GM12878 (cell line): ENCODE measurements around the gene LENEP. TPM values are rescaled to one million over a fixed set of nuclear protein-coding genes. Genes with fewer than 3 reads are reported as not detected.

Experiments used
- ATAC-seq: fragments of 200-7000 bp; cut with Tn5 transposase; 3 replicates; pipeline ENCODE4 v1.9.1; 2020; ENCODE audit warnings: mild to moderate bottlenecking, moderate library complexity
- BruUV-seq: library from RNA; stranded (reverse); fragments of 400-500 nt; replicated peaks from 2 replicates; lab custom pipeline; 2021; lab: Mats Ljungman, UMichigan
- CTCF ChIA-PET: fragments of 300-600 bp; sonication (Branson Sonifier 250); formaldehyde crosslinking; extraction: SDS; loops from one replicate; lab custom pipeline; 2021; ENCODE audit warnings: inconsistent platforms; lab: Yijun Ruan, JAX
- POLR2A ChIA-PET: fragments of 350-600 bp; formaldehyde crosslinking; extraction: SDS; loops from one replicate; lab custom pipeline; 2021; ENCODE audit warnings: inconsistent platforms; lab: Charles Lee
- RAD21 ChIA-PET: fragments of 300-600 bp; sonication (Branson Sonifier 250); formaldehyde crosslinking; loops from one replicate; lab custom pipeline; 2023; ENCODE audit warnings: antibody characterized with exemption; ENCODE audit not compliant: unreplicated experiment; lab: Charles Lee
- SMC1A ChIA-PET: fragments of 300-600 bp; sonication (Branson Sonifier 250); formaldehyde crosslinking; loops from one replicate; lab custom pipeline; 2023; ENCODE audit not compliant: unreplicated experiment, uncharacterized antibody; lab: Charles Lee
- DNase-seq: peaks from one replicate; pipeline ENCODE4 v3.0.0-alpha.2; 2011; ENCODE audit warnings: low read depth, low spot score
- FAIRE-seq: peaks from 3 replicates; lab custom pipeline; 2011; peaks lifted over from hg19 to GRCh38; lab: Jason Lieb, UNC
- H2AFZ ChIP-seq: 2 replicates; pipeline ENCODE4 v1.6.0; 2011; ENCODE audit warnings: low read depth, low read length, control low read depth; ENCODE audit not compliant: control insufficient read depth
- H3K27ac ChIP-seq: 2 replicates; pipeline ENCODE4 v1.5.1; 2011; ENCODE audit warnings: control low read depth; ENCODE audit not compliant: control insufficient read depth, insufficient read depth
- H3K27me3 ChIP-seq, 2 experiments: replicated peaks in 1 of 2; 2 replicates each; pipeline versions ENCODE4 v1.6.0 to v1.6.1; 2011; ENCODE audit warnings: low read length in 1 of 2; ENCODE audit not compliant: control insufficient read depth in 2 of 2, insufficient read depth in 2 of 2
- H3K36me3 ChIP-seq, 2 experiments: 2 replicates each; pipeline ENCODE4 v1.5.1; 2011; ENCODE audit warnings: low read length in 1 of 2; ENCODE audit not compliant: control insufficient read depth in 2 of 2, insufficient read depth in 2 of 2
- H3K4me1 ChIP-seq: 2 replicates; pipeline ENCODE4 v1.6.1; 2011; ENCODE audit warnings: mild to moderate bottlenecking, low read length, moderate library complexity, mixed read lengths; ENCODE audit not compliant: control insufficient read depth, insufficient read depth
- H3K4me2 ChIP-seq: 2 replicates; pipeline ENCODE4 v1.6.0; 2011; ENCODE audit warnings: control low read depth; ENCODE audit not compliant: control insufficient read depth, insufficient read depth
- H3K4me3 ChIP-seq: fragments of 200-600 bp; sonication (generic); 2 replicates; pipeline ENCODE4 v1.5.1; 2016
- H3K79me2 ChIP-seq: 2 replicates; pipeline ENCODE4 v1.6.0; 2011; ENCODE audit warnings: low read length; ENCODE audit not compliant: control insufficient read depth, insufficient read depth
- H3K9ac ChIP-seq: 2 replicates; pipeline ENCODE4 v1.8.0; 2011; ENCODE audit warnings: low read length, control low read depth, mixed read lengths; ENCODE audit not compliant: control insufficient read depth, insufficient read depth
- H3K9me3 ChIP-seq: replicated peaks from 3 replicates; pipeline ENCODE4 v1.5.1; 2011; ENCODE audit warnings: mild to moderate bottlenecking, low read length; ENCODE audit not compliant: control insufficient read depth, insufficient read depth
- H4K20me1 ChIP-seq: 2 replicates; pipeline ENCODE4 v1.6.0; 2011; ENCODE audit not compliant: control insufficient read depth, insufficient read depth
- ATF7 ChIP-seq: fragments of 450-650 bp; IDR thresholded peaks from 2 replicates; pipeline ENCODE4 v1.6.1; 2016; ENCODE audit warnings: low read depth, mild to moderate bottlenecking
- CHD1 ChIP-seq: IDR thresholded peaks from 2 replicates; pipeline ENCODE4 v1.6.1; 2012; ENCODE audit warnings: low read depth, low read length, improper control_type of control experiment
- CTCF ChIP-seq, 3 experiments: IDR thresholded peaks in 2 of 3; conservative IDR thresholded peaks in 1 of 3; 2 replicates each; pipeline ENCODE4 v1.5.1; 2011; ENCODE audit warnings: low read depth in 3 of 3, low read length in 3 of 3, mild to moderate bottlenecking in 3 of 3, control low read depth in 2 of 3, moderate library complexity in 2 of 3, inconsistent platforms in 1 of 3, mixed read lengths in 1 of 3; ENCODE audit not compliant: control insufficient read depth in 2 of 3, insufficient read depth in 1 of 3; ENCODE audit errors: extremely low read depth in 1 of 3
- FOS ChIP-seq: IDR thresholded peaks from 3 replicates; pipeline ENCODE4 v1.6.1; 2011; ENCODE audit warnings: borderline replicate concordance; ENCODE audit not compliant: insufficient read length; ENCODE audit errors: extremely low read depth
- NFIC ChIP-seq: IDR thresholded peaks from 2 replicates; pipeline ENCODE4 v1.6.1; 2012; ENCODE audit warnings: low read depth, mild to moderate bottlenecking, inconsistent platforms, low read length, moderate library complexity
- RUNX3 ChIP-seq: IDR thresholded peaks from 2 replicates; pipeline ENCODE4 v1.6.1; 2012; ENCODE audit warnings: low read length, inconsistent platforms
- ZBTB4 ChIP-seq: fragments of 450-650 bp; formaldehyde crosslinking; IDR thresholded peaks from 2 replicates; pipeline ENCODE4 v1.4.0; 2022; ENCODE audit warnings: mild to moderate bottlenecking, moderate library complexity
- WGBS: methylation state at CpG from one replicate; pipeline ENCODE4 v1.1.6; 2016; ENCODE audit warnings: low lambda C conversion rate; ENCODE audit not compliant: insufficient replicate concordance, insufficient coverage; ENCODE audit errors: missing lambda C conversion rate; 5-methylcytosine and 5-hydroxymethylcytosine counted together
- in situ Hi-C: fragments of 300-500 bp; cut with MboI; formaldehyde crosslinking; loops from 9 replicates; pipeline ENCODE4 v1.14.3; 2018; ENCODE audit warnings: mixed read lengths
- intact Hi-C: fragments of 100-400 bp; cut with micrococcal nuclease; formaldehyde crosslinking; loops from one replicate; pipeline ENCODE4 v1.14.2; 2022; ENCODE audit not compliant: unreplicated experiment
- polyA plus RNA-seq, 11 experiments: library from polyadenylated mRNA; depleted of rRNA in 4 of 11; unstranded in 6 of 11; stranded (reverse) in 5 of 11; fragments of >200 nt; fragmentation: Nextera tagmentation in 4 of 11; fragmentation: Illumina TruSeq in 1 of 11; extraction: Ambion mirVana in 4 of 11; extraction: Trizol in 1 of 11; gene quantifications; 1 replicate in 1 of 11; 2 replicates in 10 of 11; pipeline versions ENCODE4 v1.2.1 to v1.2.3, GENCODE V29; 2011 to 2016; ENCODE audit warnings: inconsistent platforms in 2 of 11, missing spikeins in 2 of 11, low read depth in 1 of 11
- total RNA-seq, 4 experiments: library from RNA; depleted of rRNA in 3 of 4; stranded (reverse); fragments of >200 nt in 3 of 4; fragmentation: Illumina TruSeq in 1 of 4; extraction: Trizol in 1 of 4; gene quantifications; 2 replicates each; pipeline versions ENCODE4 v1.2.1 to v1.2.3, GENCODE V29; 2013 to 2021

Gene LENEP
- total and polyA plus RNA-seq, 10 of the 15 experiments (the other 5 are each of a cell fraction or from before 2014, with no cell fraction given), result 0.27 to 1.1 (median 0.64) TPM; not detected in 7

DNA sequence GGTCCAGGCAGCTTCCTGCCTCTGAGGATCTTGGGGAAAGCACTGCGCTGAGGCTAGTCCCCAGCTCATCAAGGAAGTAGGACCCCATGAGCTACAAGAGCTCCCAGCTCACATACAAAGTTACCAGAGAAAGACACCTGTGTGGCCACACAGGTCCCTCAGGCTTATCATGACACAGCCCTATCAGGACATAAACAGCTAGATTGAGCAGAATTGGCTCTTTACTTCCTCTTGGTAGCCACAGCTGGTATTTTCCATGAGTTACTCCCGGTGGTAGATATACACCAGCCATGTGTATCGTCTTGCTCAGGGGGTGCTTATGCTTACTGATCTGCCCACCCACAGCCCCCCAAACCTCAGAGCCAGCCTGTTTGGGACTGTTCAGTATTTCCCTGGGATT is 1.2 kb downstream of the LENEP start:
- DNase-seq, result no peak
- intact Hi-C loops, result no loop called here
- Histone ChIP-seq H3K27ac (no peak overlapping the region), H3K4me2 (no peak overlapping the region), H4K20me1 (no peaks in the 10 kb centered on the region), H3K27me3 (no peaks in the 10 kb centered on the region), H3K36me3 (peaks cover 0 to 3% of the 10 kb centered on the region in 2 experiments; a peak in 2 of 4 replicates), H3K9ac (no peak overlapping the region), H3K4me3 (no peak overlapping the region), H2AFZ (no peak overlapping the region), H3K4me1 (peaks cover 12% of the 10 kb centered on the region), H3K9me3 (no peaks in the 10 kb centered on the region), H3K79me2 (peaks cover 2% of the 10 kb centered on the region; the same call in 1 of the 2 replicates)
- TF ChIP-seq RUNX3, result no peak
- TF ChIP-seq CHD1, result no peak
- TF ChIP-seq ZBTB4 (CRISPR knock-in tag), result no peak
- no peak for TF ChIP-seq ATF7
- no peak for TF ChIP-seq NFIC
- no peak for TF ChIP-seq FOS
- TF ChIP-seq CTCF (IDR thresholded peaks at IDR 0.05 in 2 of 3, conservative IDR thresholded peaks at IDR 0.05 in 1 of 3; ENCODE audit: control insufficient read depth in 2 of 3, extremely low read depth in 1 of 3, insufficient read depth in 1 of 3, low read depth in 3 of 3, low read length in 3 of 3), result no peak
- ChIA-PET POLR2A (interaction anchor here (0.9 to 3.4 kb wide), 4 partner anchors 11 to 58 kb away, joined by 8 to 13 read pairs (median 9); partner anchors contain the start of genes CKS1B, FLAD1 and PBXIP1), RAD21 (interaction anchor here (0.9 to 1.5 kb wide), 2 partner anchors 11 to 22 kb away, joined by 3 to 9 read pairs; partner anchors contain the start of gene FLAD1), SMC1A (interaction anchor here (0.5 to 8.1 kb wide), 6 partner anchors 11 to 513 kb away, joined by 3 to 69 read pairs (median 4); partner anchors contain the start of gene FLAD1), CTCF (interaction anchor here (1.1 to 11.0 kb wide), 9 partner anchors 16 to 103 kb away, joined by 3 to 226 read pairs (median 5); partner anchors contain the start of genes ADAM15, CKS1B, FLAD1 and PBXIP1)
- WGBS, result 34% methylated on average over 3 of the region's 3 CpGs
- ATAC-seq, result no peak
- no TSS peak for BruUV-seq
- in situ Hi-C loops, result no loop called here
- FAIRE-seq, result no peak
